ENCODE results near the gene ZNF587B. TPM values are rescaled to one million over a fixed set of nuclear protein-coding genes. Genes with fewer than 3 reads are reported as not detected.

Gene ZNF587B
- total and polyA plus RNA-seq, 9 of the 15 experiments (the other 6 are each of a cell fraction or from before 2014, with no cell fraction given), result 7.4 to 37.5 (median 20.8) TPM

- no peak within 1 kb of the TSS for H3K27ac ChIP-seq (ENCODE audit: extremely low read depth, low read depth, low read length)
- POLR2A ChIA-PET, result no interaction called here
- peaks cover 4% of the 10 kb centered on the region for H3K9me3 ChIP-seq (replicated peaks; ENCODE audit: control insufficient read depth, insufficient read depth, low read depth, low read length)
- H3K9ac ChIP-seq (ENCODE audit: insufficient read depth in 1 of 2, low read depth in 2 of 2, low read length in 2 of 2), result no peak within 1 kb of the TSS
- no peak within 1 kb of the TSS for H3K4me3 ChIP-seq
- H3K79me2 ChIP-seq (ENCODE audit: control insufficient read depth, insufficient read depth, low read length), result no peaks in the 10 kb centered on the region
- 63% methylated on average over 27 of the region's 43 CpGs for WGBS (ENCODE audit: insufficient coverage, low coverage, missing lambda C conversion rate)
- 0 out of 6 replicates have a peak, but pooled peaks of 1 of the 3 experiments have one; percentile 14 for TF ChIP-seq CTCF (IDR thresholded peaks at IDR 0.05 in 2 of 3, conservative IDR thresholded peaks at IDR 0.05 in 1 of 3; ENCODE audit: insufficient read depth in 2 of 3, low read depth in 1 of 3, low read length in 3 of 3)
- TF ChIP-seq BHLHE40 (IDR thresholded peaks at IDR 0.05; ENCODE audit: low read length), result peak; percentile 70
- TF ChIP-seq USF2 (CRISPR knock-in tag; IDR thresholded peaks at IDR 0.05), result peak; percentile 45
- peak in 2 of 3 experiments; percentile 70 to 74 for TF ChIP-seq YY1 (IDR thresholded peaks at IDR 0.05; ENCODE audit: borderline replicate concordance in 1 of 3, control insufficient read depth in 1 of 3, extremely low read depth in 1 of 3, insufficient read depth in 3 of 3, insufficient read length in 1 of 3, insufficient replicate concordance in 2 of 3, low read depth in 1 of 3, low read length in 2 of 3)
- 0 out of 4 replicates have a peak, but pooled peaks of 1 of the 2 experiments have one; percentile 10 for TF ChIP-seq RAD21 (CRISPR knock-in tag; conservative IDR thresholded peaks at IDR 0.05 in 1 of 2, IDR thresholded peaks at IDR 0.05 in 1 of 2)
- TF ChIP-seq JUND (IDR thresholded peaks at IDR 0.05; ENCODE audit: borderline replicate concordance, low read depth, low read length), result no peak
- TF ChIP-seq JUND (tag; IDR thresholded peaks at IDR 0.05; ENCODE audit: borderline replicate concordance, low read depth, low read length), result no peak
- 0 out of 2 replicates have a peak, but pooled peaks have one; percentile 32 for TF ChIP-seq ZBTB33 (CRISPR knock-in tag; IDR thresholded peaks at IDR 0.05)
- no peak for TF ChIP-seq PCBP1 (IDR thresholded peaks at IDR 0.05; ENCODE audit: low read depth, low read length, poor library complexity, severe bottlenecking)
- H2AFZ ChIP-seq (ENCODE audit: low read depth, low read length), result no peak within 1 kb of the TSS
- intact Hi-C loops (cut with micrococcal nuclease) (no loop called here), in situ Hi-C loops (cut with MboI) (no loop called here)
- H3K9me1 ChIP-seq (ENCODE audit: control insufficient read depth, insufficient read depth, low read length), result no peaks in the 10 kb centered on the region
- no peaks in the 10 kb centered on the region for H3K27me3 ChIP-seq (ENCODE audit: control insufficient read depth in 2 of 2, insufficient read depth in 2 of 2, low read length in 2 of 2)
- no TSS peak for BruUV-seq (replicated peaks)
- no peak within 1 kb of the TSS for H3K4me2 ChIP-seq (ENCODE audit: insufficient read depth, low read length)
- peak; percentile 77 for FAIRE-seq
- H4K20me1 ChIP-seq (replicated peaks; ENCODE audit: control insufficient read depth, insufficient read depth, low read length), result no peaks in the 10 kb centered on the region
- H3K36me3 ChIP-seq (ENCODE audit: control insufficient read depth, insufficient read depth, low read length), result no peaks in the 10 kb centered on the region
- peaks cover 0 to 5% of the 10 kb centered on the region in 2 experiments; a peak in 2 of 5 replicates for H3K4me1 ChIP-seq (replicated peaks in 1 of 2; ENCODE audit: control insufficient read depth in 2 of 2, insufficient read depth in 2 of 2, low read length in 2 of 2)
- CTCF ChIA-PET (ENCODE audit: low intra/inter-chr PET ratio), result no interaction called here
- peak; percentile 53 for ATAC-seq
- peak in 2 of 4 experiments; percentile 24 to 27 for DNase-seq (ENCODE audit: extremely low read depth in 1 of 4, low spot score in 3 of 4)
Measured at GRCh38 chr19:57888560-57889231, 58.6 kb downstream of the ZNF587B start, which contains the start of gene ZNF814. TSS of gene ZNF814 (minus strand) at chr19:57889037. CDS start at chr19:57888802, 235 bp downstream.
